Thyroid gland (tissue), 4 donors: ENCODE measurements around the gene NLRP2B. TPM values are rescaled to one million over a fixed set of nuclear protein-coding genes. Genes with fewer than 3 reads are reported as not detected.
"Not testable (repeated sequence)": the region's sequence is repeated elsewhere in the genome, so short reads cannot be mapped to it uniquely, and the experiment has no call there.

Experiments used
- DNase-seq, 2 donors: peaks; one replicate each; pipeline ENCODE4 v3.0.0-alpha.2; 2019
- H3K27ac ChIP-seq, 3 donors: fragments of 200-600 bp; sonication (generic); 1 replicate in 2 of 3; 2 replicates in 1 of 3; pipeline ENCODE4 v1.5.1; 2016 to 2019; ENCODE audit warnings: mild to moderate bottlenecking in 1 of 3, moderate library complexity in 1 of 3
- H3K27me3 ChIP-seq: fragments of 200-600 bp; sonication (generic); one replicate; pipeline ENCODE4 v1.5.1; 2019
- H3K36me3 ChIP-seq, 2 donors: fragments of 200-600 bp; sonication (generic); one replicate each; pipeline ENCODE4 v1.5.1; 2016 to 2019
- H3K4me1 ChIP-seq, 2 donors: fragments of 200-600 bp; sonication (generic); one replicate each; pipeline ENCODE4 v1.5.1; 2017 to 2019
- H3K4me3 ChIP-seq, 3 donors: fragments of 200-600 bp; sonication (generic); replicated peaks in 1 of 3; 1 replicate in 2 of 3; 2 replicates in 1 of 3; pipeline ENCODE4 v1.5.1; 2016; ENCODE audit warnings: mild to moderate bottlenecking in 1 of 3
- H3K9me3 ChIP-seq: fragments of 200-600 bp; sonication (generic); one replicate; pipeline ENCODE4 v1.5.1; 2017
- POLR2A ChIP-seq, 2 donors: fragments of 450-650 bp; IDR thresholded peaks; one replicate each; pipeline ENCODE4 v1.6.1; 2017; ENCODE audit warnings: antibody characterized with exemption in 2 of 2, mild to moderate bottlenecking in 2 of 2, moderate library complexity in 1 of 2
- WGBS, 2 donors: methylation state at CpG; one replicate each; pipeline ENCODE4 v1.1.5; 2017; 5-methylcytosine and 5-hydroxymethylcytosine counted together
- intact Hi-C: fragments of 100-400 bp; cut with DNase I; formaldehyde crosslinking; loops from one replicate; pipeline ENCODE4 v1.15.1; 2023
- total RNA-seq, 4 donors: library from RNA; depleted of rRNA; stranded (reverse); fragments of >200 nt; gene quantifications; one replicate each; pipeline ENCODE4 v1.2.3, GENCODE V29; 2016
- TF ChIP-seq, protein P1 (sequence below), 6 experiments: fragments of 200-600 bp in 3 of 6; fragments of 450-650 bp in 3 of 6; sonication (generic) in 3 of 6; IDR thresholded peaks; one replicate each; pipeline ENCODE4 v1.5.1; 2016 to 2019; ENCODE audit warnings: antibody characterized with exemption in 6 of 6, mild to moderate bottlenecking in 2 of 6, inconsistent platforms in 1 of 6, moderate library complexity in 1 of 6

Gene NLRP2B
- total RNA-seq, 4 donors from 2014 or later = 0.13 to 0.63 TPM; not detected in 2

DNA sequence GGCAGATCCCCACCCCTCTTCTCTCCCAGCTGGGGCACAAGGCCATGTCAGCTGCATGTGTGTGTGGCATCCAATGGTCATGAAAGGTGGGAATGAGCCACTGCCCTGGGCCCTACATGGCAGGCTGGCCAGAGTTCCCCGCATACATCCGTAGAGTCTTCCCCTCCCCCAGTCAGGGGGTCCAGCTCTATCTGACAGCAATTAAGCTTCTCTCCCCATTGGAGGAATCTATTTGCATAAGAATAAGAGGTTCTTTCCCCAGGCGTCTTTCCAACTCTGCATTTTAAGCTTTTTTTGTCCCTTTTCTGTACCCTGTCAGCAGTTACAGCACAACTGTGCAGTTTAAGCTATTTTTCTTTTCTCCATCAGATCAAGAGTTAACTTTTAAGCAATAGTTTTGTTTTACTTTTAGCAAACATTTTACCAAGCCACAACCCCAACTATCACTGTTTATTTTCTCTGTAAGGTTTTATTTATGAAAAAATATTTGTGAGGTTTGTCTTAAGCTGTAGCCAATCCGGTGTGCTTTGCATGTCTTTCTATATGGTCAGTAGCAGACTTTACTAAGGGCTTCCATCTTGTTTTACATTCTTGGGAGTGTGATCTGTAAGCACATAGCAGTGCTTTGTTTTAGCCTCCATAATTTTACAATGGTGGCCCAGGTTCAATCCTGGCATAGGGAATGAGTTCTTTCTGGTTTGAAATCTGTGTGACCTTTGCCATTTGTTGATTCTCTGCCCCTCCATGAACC is 28.7 kb downstream of the NLRP2B start:
- WGBS, 2 donors = 67 to 75% methylated on average over 4 of the region's 4 CpGs
- no peak for TF ChIP-seq POLR2A (IDR thresholded peaks at IDR 0.05)
- TF ChIP-seq, protein P1, sequence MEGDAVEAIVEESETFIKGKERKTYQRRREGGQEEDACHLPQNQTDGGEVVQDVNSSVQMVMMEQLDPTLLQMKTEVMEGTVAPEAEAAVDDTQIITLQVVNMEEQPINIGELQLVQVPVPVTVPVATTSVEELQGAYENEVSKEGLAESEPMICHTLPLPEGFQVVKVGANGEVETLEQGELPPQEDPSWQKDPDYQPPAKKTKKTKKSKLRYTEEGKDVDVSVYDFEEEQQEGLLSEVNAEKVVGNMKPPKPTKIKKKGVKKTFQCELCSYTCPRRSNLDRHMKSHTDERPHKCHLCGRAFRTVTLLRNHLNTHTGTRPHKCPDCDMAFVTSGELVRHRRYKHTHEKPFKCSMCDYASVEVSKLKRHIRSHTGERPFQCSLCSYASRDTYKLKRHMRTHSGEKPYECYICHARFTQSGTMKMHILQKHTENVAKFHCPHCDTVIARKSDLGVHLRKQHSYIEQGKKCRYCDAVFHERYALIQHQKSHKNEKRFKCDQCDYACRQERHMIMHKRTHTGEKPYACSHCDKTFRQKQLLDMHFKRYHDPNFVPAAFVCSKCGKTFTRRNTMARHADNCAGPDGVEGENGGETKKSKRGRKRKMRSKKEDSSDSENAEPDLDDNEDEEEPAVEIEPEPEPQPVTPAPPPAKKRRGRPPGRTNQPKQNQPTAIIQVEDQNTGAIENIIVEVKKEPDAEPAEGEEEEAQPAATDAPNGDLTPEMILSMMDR (IDR thresholded peaks at IDR 0.05) = no peak
- H3K27me3 ChIP-seq = no peaks in the 10 kb centered on the region
- no peaks in the 10 kb centered on the region for H3K4me1 ChIP-seq
- no peak overlapping the region for H3K27ac ChIP-seq
- no peaks in the 10 kb centered on the region for H3K9me3 ChIP-seq
- H3K4me3 ChIP-seq = no peak overlapping the region
- intact Hi-C loops = no loop called here
- H3K36me3 ChIP-seq = no peaks in the 10 kb centered on the region
- no peak for DNase-seq

GRCh38 chrX:57647020-57647419 is 33.0 kb downstream of the NLRP2B start:
- no peaks in the 10 kb centered on the region for H3K9me3 ChIP-seq
- intact Hi-C loops = no loop called here
- no peak for DNase-seq
- no peaks in the 10 kb centered on the region for H3K27me3 ChIP-seq
- no peak overlapping the region for H3K4me3 ChIP-seq
- H3K36me3 ChIP-seq = no peaks in the 10 kb centered on the region
- TF ChIP-seq, protein P1 (IDR thresholded peaks at IDR 0.05) = no peak
- no peak for TF ChIP-seq POLR2A (IDR thresholded peaks at IDR 0.05)
- H3K27ac ChIP-seq = no peak overlapping the region
- H3K4me1 ChIP-seq = no peaks in the 10 kb centered on the region

DNA sequence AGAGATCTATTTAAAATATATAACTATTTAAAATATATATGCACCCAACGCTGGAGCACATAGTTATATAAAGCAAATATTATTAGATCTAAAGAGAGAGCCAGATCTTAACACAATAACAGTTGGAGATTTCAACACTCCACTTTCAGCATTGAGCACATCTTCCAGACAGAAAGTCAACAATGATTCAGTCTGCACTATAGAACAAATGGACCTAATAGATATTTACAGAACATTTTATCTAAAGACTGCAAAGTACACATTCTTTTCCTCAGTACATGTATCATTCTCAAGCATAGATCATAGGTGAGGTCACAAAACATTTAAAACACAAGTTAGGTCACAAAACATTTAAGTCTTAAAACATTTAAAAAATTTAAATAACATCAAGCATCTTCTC is 36.4 kb downstream of the NLRP2B start:
- H3K4me1 ChIP-seq = no peaks in the 10 kb centered on the region
- H3K27me3 ChIP-seq = no peaks in the 10 kb centered on the region
- DNase-seq = no peak
- H3K4me3 ChIP-seq = no peak overlapping the region
- H3K36me3 ChIP-seq = no peaks in the 10 kb centered on the region
- intact Hi-C loops = no loop called here
- no peaks in the 10 kb centered on the region for H3K9me3 ChIP-seq
- H3K27ac ChIP-seq = no peak overlapping the region
- TF ChIP-seq, protein P1 (IDR thresholded peaks at IDR 0.05) = no peak
- TF ChIP-seq POLR2A (IDR thresholded peaks at IDR 0.05) = no peak
- 89 to 97% methylated on average over 1 of the region's 1 CpG for WGBS, 2 donors

GRCh38 chrX:57641338-57641737 is 38.7 kb downstream of the NLRP2B start:
- no peak overlapping the region for H3K27ac ChIP-seq
- WGBS, 2 donors = 72 to 86% methylated on average over 2 of the region's 2 CpGs
- intact Hi-C loops = no loop called here
- TF ChIP-seq, protein P1 (IDR thresholded peaks at IDR 0.05) = no peak
- TF ChIP-seq POLR2A (IDR thresholded peaks at IDR 0.05) = no peak
- H3K4me1 ChIP-seq = no peaks in the 10 kb centered on the region
- no peaks in the 10 kb centered on the region for H3K9me3 ChIP-seq
- H3K27me3 ChIP-seq = no peaks in the 10 kb centered on the region
- DNase-seq = no peak
- H3K36me3 ChIP-seq = no peaks in the 10 kb centered on the region
- no peak overlapping the region for H3K4me3 ChIP-seq

DNA sequence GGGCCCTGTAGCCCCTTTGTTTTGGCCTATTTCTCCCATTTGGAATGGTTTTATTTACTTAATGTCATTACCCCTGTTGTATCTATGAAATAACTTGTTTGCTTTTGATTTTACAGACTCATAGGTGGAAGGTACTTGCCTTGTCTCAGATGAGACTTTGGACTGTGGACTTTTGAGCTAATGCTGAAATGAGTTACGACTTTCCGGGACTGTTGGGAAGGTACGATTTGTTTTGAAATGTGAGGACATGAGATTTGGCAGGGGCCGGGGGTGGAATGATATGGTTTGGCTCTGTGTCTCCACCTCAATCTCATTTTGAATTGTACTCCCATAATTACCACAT is 39.4 kb downstream of the NLRP2B start:
- Histone ChIP-seq H3K27me3 (no peaks in the 10 kb centered on the region), H3K36me3 (no peaks in the 10 kb centered on the region), H3K9me3 (no peaks in the 10 kb centered on the region), H3K4me1 (no peaks in the 10 kb centered on the region), H3K27ac (no peak overlapping the region), H3K4me3 (no peak overlapping the region)
- TF ChIP-seq POLR2A (IDR thresholded peaks at IDR 0.05) = no peak
- TF ChIP-seq, protein P1 (IDR thresholded peaks at IDR 0.05) = no peak
- intact Hi-C loops = no loop called here
- 94 to 98% methylated on average over 4 of the region's 4 CpGs for WGBS, 2 donors
- DNase-seq = no peak

GRCh38 chrX:57629438-57629837 is 50.6 kb downstream of the NLRP2B start:
- H3K4me1 ChIP-seq, H3K4me3 ChIP-seq, DNase-seq, intact Hi-C loops, H3K27ac ChIP-seq, H3K36me3 ChIP-seq, H3K9me3 ChIP-seq, H3K27me3 ChIP-seq: not testable (repeated sequence)
- 96 to 98% methylated on average over 15 to 19 of the region's 20 CpGs for WGBS, 2 donors
